ENCODE data around the gene HMX1. TPM values are rescaled to one million over a fixed set of nuclear protein-coding genes. Genes with fewer than 3 reads are reported as not detected.

Gene HMX1
- total RNA-seq, 2 experiments from 2014 or later: not detected

GRCh38 chr4:8820178-8821102 lies 51.2 kb downstream of the HMX1 start:
- no peaks in the 10 kb centered on the region for H3K9me3 ChIP-seq (ENCODE audit: low read length)
- no peaks in the 10 kb centered on the region for H3K36me3 ChIP-seq (ENCODE audit: insufficient read depth, low read length)
- no peaks in the 10 kb centered on the region for H3K4me1 ChIP-seq (ENCODE audit: insufficient read depth, low read length, poor library complexity, severe bottlenecking)
- ChIA-PET CTCF (ENCODE audit: unreplicated experiment) (no interaction called here), POLR2A (no interaction called here)
- no peak for TF ChIP-seq CTCF (conservative IDR thresholded peaks at IDR 0.05; ENCODE audit: low read length)
- TF ChIP-seq EZH2phosphoT487 (IDR thresholded peaks at IDR 0.05; ENCODE audit: borderline replicate concordance, low read depth, low read length): no peak
- H2AFZ ChIP-seq (ENCODE audit: low read length): no peak overlapping the region
- no peak overlapping the region for H3K27ac ChIP-seq (ENCODE audit: low read depth, low read length, poor library complexity, severe bottlenecking)
- DNase-seq (ENCODE audit: low spot score): no peak
- BruUV-seq (replicated peaks): no TSS peak
- intact Hi-C loops (cut with micrococcal nuclease; ENCODE audit: unreplicated experiment): no loop called here
- H4K20me1 ChIP-seq (ENCODE audit: insufficient read depth, low read length): no peaks in the 10 kb centered on the region
- H3K4me3 ChIP-seq (ENCODE audit: low read depth, low read length, poor library complexity, severe bottlenecking): no peak overlapping the region
- H3K4me2 ChIP-seq (ENCODE audit: low read length): no peak overlapping the region
- H3K79me2 ChIP-seq (ENCODE audit: insufficient read depth, low read depth, low read length): no peaks in the 10 kb centered on the region
- no peaks in the 10 kb centered on the region for H3K9me2 ChIP-seq (ENCODE audit: insufficient read depth, low read length)

GRCh38 chr4:8819473-8820177 lies 52.0 kb downstream of the HMX1 start:
- no TSS peak for BruUV-seq (replicated peaks)
- no peaks in the 10 kb centered on the region for H3K79me2 ChIP-seq (ENCODE audit: insufficient read depth, low read depth, low read length)
- no peak overlapping the region for H2AFZ ChIP-seq (ENCODE audit: low read length)
- TF ChIP-seq CTCF (conservative IDR thresholded peaks at IDR 0.05; ENCODE audit: low read length): no peak
- TF ChIP-seq EZH2phosphoT487 (IDR thresholded peaks at IDR 0.05; ENCODE audit: borderline replicate concordance, low read depth, low read length): no peak
- intact Hi-C loops (cut with micrococcal nuclease; ENCODE audit: unreplicated experiment): no loop called here
- ChIA-PET CTCF (ENCODE audit: unreplicated experiment) (no interaction called here), POLR2A (no interaction called here)
- no peak for DNase-seq (ENCODE audit: low spot score)
- no peaks in the 10 kb centered on the region for H3K4me1 ChIP-seq (ENCODE audit: insufficient read depth, low read length, poor library complexity, severe bottlenecking)
- H3K9me2 ChIP-seq (ENCODE audit: insufficient read depth, low read length): no peaks in the 10 kb centered on the region
- H3K4me3 ChIP-seq (ENCODE audit: low read depth, low read length, poor library complexity, severe bottlenecking): no peak overlapping the region
- H3K27ac ChIP-seq (ENCODE audit: low read depth, low read length, poor library complexity, severe bottlenecking): no peak overlapping the region
- no peaks in the 10 kb centered on the region for H3K36me3 ChIP-seq (ENCODE audit: insufficient read depth, low read length)
- H3K4me2 ChIP-seq (ENCODE audit: low read length): no peak overlapping the region
- H3K9me3 ChIP-seq (ENCODE audit: low read length): no peaks in the 10 kb centered on the region
- H4K20me1 ChIP-seq (ENCODE audit: insufficient read depth, low read length): no peaks in the 10 kb centered on the region

GRCh38 chr4:8819019-8819418 lies 52.6 kb downstream of the HMX1 start:
- H4K20me1 ChIP-seq (ENCODE audit: insufficient read depth, low read length): no peaks in the 10 kb centered on the region
- no peak overlapping the region for H3K27ac ChIP-seq (ENCODE audit: low read depth, low read length, poor library complexity, severe bottlenecking)
- no peaks in the 10 kb centered on the region for H3K36me3 ChIP-seq (ENCODE audit: insufficient read depth, low read length)
- ChIA-PET POLR2A (no interaction called here), CTCF (ENCODE audit: unreplicated experiment) (no interaction called here)
- no peak for DNase-seq (ENCODE audit: low spot score)
- TF ChIP-seq EZH2phosphoT487 (IDR thresholded peaks at IDR 0.05; ENCODE audit: borderline replicate concordance, low read depth, low read length) (no peak), CTCF (conservative IDR thresholded peaks at IDR 0.05; ENCODE audit: low read length) (no peak)
- no peaks in the 10 kb centered on the region for H3K9me3 ChIP-seq (ENCODE audit: low read length)
- intact Hi-C loops (cut with micrococcal nuclease; ENCODE audit: unreplicated experiment): no loop called here
- H3K79me2 ChIP-seq (ENCODE audit: insufficient read depth, low read depth, low read length): no peaks in the 10 kb centered on the region
- no TSS peak for BruUV-seq (replicated peaks)
- no peaks in the 10 kb centered on the region for H3K4me1 ChIP-seq (ENCODE audit: insufficient read depth, low read length, poor library complexity, severe bottlenecking)
- H3K4me2 ChIP-seq (ENCODE audit: low read length): no peak overlapping the region
- H2AFZ ChIP-seq (ENCODE audit: low read length): no peak overlapping the region
- no peaks in the 10 kb centered on the region for H3K9me2 ChIP-seq (ENCODE audit: insufficient read depth, low read length)
- no peak overlapping the region for H3K4me3 ChIP-seq (ENCODE audit: low read depth, low read length, poor library complexity, severe bottlenecking)
